Stomach (tissue), 9 donors: ENCODE results near the gene CENPP. TPM values are rescaled to one million over a fixed set of nuclear protein-coding genes. Genes with fewer than 3 reads are reported as not detected.

ENCODE experiments used
- DNase-seq, 2 donors: peaks; one replicate each; pipeline versions ENCODE4 v3.0.0 to v3.0.0-alpha.2; 2013 to 2019
- H3K27ac ChIP-seq, 5 donors: fragments of 200-600 bp in 4 of 5; sonication (generic) in 4 of 5; one replicate each; pipeline ENCODE4 v1.5.1; 2013 to 2019; ENCODE audit warnings: mild to moderate bottlenecking in 1 of 5, moderate library complexity in 1 of 5
- H3K27me3 ChIP-seq, 3 donors: fragments of 200-600 bp; sonication (generic); one replicate each; pipeline ENCODE4 v1.5.1; 2017 to 2019; ENCODE audit warnings: mixed run types in 1 of 3
- H3K36me3 ChIP-seq, 4 donors: fragments of 200-600 bp; sonication (generic); 1 replicate in 3 of 4; 2 replicates in 1 of 4; pipeline ENCODE4 v1.5.1; 2016 to 2019
- H3K4me1 ChIP-seq, 4 donors: fragments of 200-600 bp; sonication (generic); one replicate each; pipeline ENCODE4 v1.5.1; 2016 to 2019
- H3K4me3 ChIP-seq, 4 donors: fragments of 200-600 bp; sonication (generic) in 3 of 4; one replicate each; pipeline ENCODE4 v1.5.1; 2016 to 2019; ENCODE audit warnings: mild to moderate bottlenecking in 1 of 4
- H3K9me3 ChIP-seq, 4 donors: fragments of 200-600 bp; sonication (generic); one replicate each; pipeline ENCODE4 v1.5.1; 2016 to 2019
- CTCF ChIP-seq, 7 experiments: fragments of 450-650 bp in 4 of 7; fragments of 200-600 bp in 3 of 7; sonication (generic) in 3 of 7; IDR thresholded peaks; one replicate each; pipeline ENCODE4 v1.5.1; 2016 to 2019; ENCODE audit warnings: antibody characterized with exemption in 7 of 7, control low read depth in 2 of 7, mild to moderate bottlenecking in 1 of 7
- EP300 ChIP-seq: sonication (generic); formaldehyde crosslinking; IDR thresholded peaks from one replicate; pipeline ENCODE4 v1.6.1; 2017; ENCODE audit warnings: antibody characterized with exemption
- POLR2A ChIP-seq, 4 donors: fragments of 450-650 bp; IDR thresholded peaks; one replicate each; pipeline ENCODE4 v1.6.1; 2016; ENCODE audit warnings: antibody characterized with exemption in 4 of 4, control low read depth in 2 of 4, mild to moderate bottlenecking in 1 of 4, moderate library complexity in 1 of 4
- POLR2AphosphoS5 ChIP-seq, 3 donors: sonication (generic); formaldehyde crosslinking; IDR thresholded peaks; one replicate each; pipeline ENCODE4 v1.6.1; 2016; ENCODE audit warnings: antibody characterized with exemption in 3 of 3
- WGBS, 5 donors: extraction: QIAGEN DNeasy Blood & Tissue Kit in 3 of 5; methylation state at CpG; one replicate each; pipeline versions ENCODE4 v1.1.5 to v1.1.7; 2013 to 2018; 5-methylcytosine and 5-hydroxymethylcytosine counted together
- intact Hi-C: fragments of 100-400 bp; cut with DNase I; formaldehyde crosslinking; loops from one replicate; pipeline ENCODE4 v1.15.1; 2023; ENCODE audit warnings: low total_unique reads
- polyA plus RNA-seq, 3 donors: library from polyadenylated mRNA; stranded (reverse); fragments of 200-250 nt; gene quantifications; one replicate each; pipeline ENCODE4 v1.2.3, GENCODE V29; 2013
- total RNA-seq, 5 donors: library from RNA; depleted of rRNA; stranded (reverse); fragments of >200 nt; gene quantifications; one replicate each; pipeline versions ENCODE4 v1.1.0 to v1.2.3, GENCODE V29; 2014 to 2016
- donor health status: healthy with polysubstance abuse.
- donor health status: Bipolar disorder and iron deficiency.
- donor health status: healthy.

CENPP gene
- total and polyA plus RNA-seq, 8 donors: 1.3 to 37.9 (median 3.2) TPM

GRCh38 chr9:92501671-92502393 lies 176.1 kb downstream of the CENPP start:
- 67 to 81% (median 75%) methylated on average over 5 of the region's 5 CpGs for WGBS, 5 donors
- Histone ChIP-seq H3K36me3 (no peaks in the 10 kb centered on the region), H3K27ac (peak overlapping the region in 3 of 5 donors; percentile 7 to 67 (median 54)), H3K4me3 (no peak overlapping the region), H3K9me3 (no peaks in the 10 kb centered on the region), H3K4me1 (peaks cover 2 to 40% (median 22%) of the 10 kb centered on the region in 4 donors), H3K27me3 (no peaks in the 10 kb centered on the region)
- DNase-seq: peak; percentile 34 to 59
- intact Hi-C loops: no loop called here
- TF ChIP-seq POLR2A (IDR thresholded peaks at IDR 0.05) (no peak), CTCF (IDR thresholded peaks at IDR 0.05) (peak in 5 of 7 experiments; percentile 16 to 30 (median 21)), POLR2AphosphoS5 (IDR thresholded peaks at IDR 0.05) (peak; percentile 2 to 73 (median 34)), EP300 (no peak)

- intact Hi-C loops: no loop called here
- no peak overlapping the region for H3K27ac ChIP-seq
- H3K9me3 ChIP-seq: no peaks in the 10 kb centered on the region
- TF ChIP-seq POLR2AphosphoS5 (IDR thresholded peaks at IDR 0.05) (no peak), POLR2A (IDR thresholded peaks at IDR 0.05) (no peak), CTCF (IDR thresholded peaks at IDR 0.05) (no peak), EP300 (no peak)
- no peak for DNase-seq
- H3K4me3 ChIP-seq: no peak overlapping the region
- no peaks in the 10 kb centered on the region for H3K36me3 ChIP-seq
- WGBS, 5 donors: 86 to 95% (median 89%) methylated on average over 2 of the region's 2 CpGs
- H3K4me1 ChIP-seq: peaks cover 4 to 53% (median 34%) of the 10 kb centered on the region in 4 donors
- no peaks in the 10 kb centered on the region for H3K27me3 ChIP-seq
Measured at GRCh38 chr9:92503156-92503555, 177.4 kb downstream of the CENPP start.

- peaks cover 4 to 58% (median 35%) of the 10 kb centered on the region in 4 donors for H3K4me1 ChIP-seq
Measured at GRCh38 chr9:92504881-92505280, 179.1 kb downstream of the CENPP start.

More at GRCh38 chr9:92504881-92505280, 179.1 kb downstream of the CENPP start:
- Histone ChIP-seq H3K27me3 (no peaks in the 10 kb centered on the region), H3K9me3 (no peaks in the 10 kb centered on the region), H3K4me3 (no peak overlapping the region), H3K27ac (peak overlapping the region in 3 of 5 donors; percentile 51 to 78 (median 71)), H3K36me3 (no peaks in the 10 kb centered on the region)
- TF ChIP-seq POLR2A (IDR thresholded peaks at IDR 0.05): no peak
- no peak for TF ChIP-seq EP300
- TF ChIP-seq CTCF (IDR thresholded peaks at IDR 0.05): no peak
- TF ChIP-seq POLR2AphosphoS5 (IDR thresholded peaks at IDR 0.05): no peak
- DNase-seq: no peak
- whole genome bisulfite sequencing, 5 donors: 63 to 86% (median 77%) methylated on average over 2 of the region's 2 CpGs
- intact Hi-C loops: no loop called here
